ENCODE results near the gene YES1.

DNA sequence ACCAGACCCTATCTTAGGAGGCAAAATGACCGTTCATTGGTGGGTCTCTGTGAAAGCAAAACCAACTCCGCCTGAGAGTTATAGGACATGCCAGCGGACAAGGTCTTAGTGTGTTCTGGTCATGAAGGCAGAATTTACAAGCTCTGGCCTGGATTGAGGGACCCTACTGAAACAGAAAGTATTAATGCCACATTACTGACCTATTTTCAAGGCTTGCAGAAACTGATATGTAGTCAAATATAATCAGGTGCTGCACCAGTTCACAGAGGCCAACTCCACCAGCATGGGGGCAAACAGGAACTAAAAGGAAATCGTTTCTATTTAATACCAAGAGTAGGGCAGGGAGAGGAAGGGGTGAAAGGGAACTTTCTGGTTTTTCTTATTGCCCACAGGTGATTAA is 134.9 kb downstream of the YES1 start:
- TF ChIP-seq, protein P1, sequence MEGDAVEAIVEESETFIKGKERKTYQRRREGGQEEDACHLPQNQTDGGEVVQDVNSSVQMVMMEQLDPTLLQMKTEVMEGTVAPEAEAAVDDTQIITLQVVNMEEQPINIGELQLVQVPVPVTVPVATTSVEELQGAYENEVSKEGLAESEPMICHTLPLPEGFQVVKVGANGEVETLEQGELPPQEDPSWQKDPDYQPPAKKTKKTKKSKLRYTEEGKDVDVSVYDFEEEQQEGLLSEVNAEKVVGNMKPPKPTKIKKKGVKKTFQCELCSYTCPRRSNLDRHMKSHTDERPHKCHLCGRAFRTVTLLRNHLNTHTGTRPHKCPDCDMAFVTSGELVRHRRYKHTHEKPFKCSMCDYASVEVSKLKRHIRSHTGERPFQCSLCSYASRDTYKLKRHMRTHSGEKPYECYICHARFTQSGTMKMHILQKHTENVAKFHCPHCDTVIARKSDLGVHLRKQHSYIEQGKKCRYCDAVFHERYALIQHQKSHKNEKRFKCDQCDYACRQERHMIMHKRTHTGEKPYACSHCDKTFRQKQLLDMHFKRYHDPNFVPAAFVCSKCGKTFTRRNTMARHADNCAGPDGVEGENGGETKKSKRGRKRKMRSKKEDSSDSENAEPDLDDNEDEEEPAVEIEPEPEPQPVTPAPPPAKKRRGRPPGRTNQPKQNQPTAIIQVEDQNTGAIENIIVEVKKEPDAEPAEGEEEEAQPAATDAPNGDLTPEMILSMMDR (conservative IDR thresholded peaks at IDR 0.05; ENCODE audit: low read length) = no peak
- no peak for TF ChIP-seq EZH2phosphoT487 (IDR thresholded peaks at IDR 0.05; ENCODE audit: borderline replicate concordance, low read depth, low read length)

Measured in OCI-LY7 (cell line).